GM12878 (cell line): ENCODE data around the gene EPB41L2.

Experiments
- CTCF ChIP-seq, 3 experiments: IDR thresholded peaks in 2 of 3; conservative IDR thresholded peaks in 1 of 3; 2 replicates each; pipeline ENCODE4 v1.5.1; 2011; ENCODE audit warnings: low read depth in 3 of 3, low read length in 3 of 3, mild to moderate bottlenecking in 3 of 3, control low read depth in 2 of 3, moderate library complexity in 2 of 3, inconsistent platforms in 1 of 3, mixed read lengths in 1 of 3; ENCODE audit not compliant: control insufficient read depth in 2 of 3, insufficient read depth in 1 of 3; ENCODE audit errors: extremely low read depth in 1 of 3
- ZNF274 ChIP-seq: IDR thresholded peaks from one replicate; pipeline ENCODE4 v1.8.0; 2011; ENCODE audit not compliant: insufficient read length, insufficient read depth
- ZSCAN29 ChIP-seq: fragments of 450-650 bp; IDR thresholded peaks from 2 replicates; pipeline ENCODE4 v1.6.1; 2017; ENCODE audit warnings: mild to moderate bottlenecking, moderate library complexity

GRCh38 chr6:130927305-130927704 lies 135.7 kb downstream of the EPB41L2 start:
- no peak for TF ChIP-seq ZSCAN29
- TF ChIP-seq CTCF (IDR thresholded peaks at IDR 0.05 in 2 of 3, conservative IDR thresholded peaks at IDR 0.05 in 1 of 3; ENCODE audit: control insufficient read depth in 2 of 3, extremely low read depth in 1 of 3, insufficient read depth in 1 of 3, low read depth in 3 of 3, low read length in 3 of 3): no peak
- no peak for TF ChIP-seq ZNF274
